GM18517 (cell line): Measurements from ENCODE around the gene PAQR4.

ENCODE experiments used
- ATAC-seq: cut with Tn5 transposase; IDR thresholded peaks from one replicate; pipeline ENCODE4 v1.9.1; 2021; ENCODE audit warnings: mild to moderate bottlenecking, moderate library complexity; ENCODE audit not compliant: unreplicated experiment

PAQR4 gene

DNA sequence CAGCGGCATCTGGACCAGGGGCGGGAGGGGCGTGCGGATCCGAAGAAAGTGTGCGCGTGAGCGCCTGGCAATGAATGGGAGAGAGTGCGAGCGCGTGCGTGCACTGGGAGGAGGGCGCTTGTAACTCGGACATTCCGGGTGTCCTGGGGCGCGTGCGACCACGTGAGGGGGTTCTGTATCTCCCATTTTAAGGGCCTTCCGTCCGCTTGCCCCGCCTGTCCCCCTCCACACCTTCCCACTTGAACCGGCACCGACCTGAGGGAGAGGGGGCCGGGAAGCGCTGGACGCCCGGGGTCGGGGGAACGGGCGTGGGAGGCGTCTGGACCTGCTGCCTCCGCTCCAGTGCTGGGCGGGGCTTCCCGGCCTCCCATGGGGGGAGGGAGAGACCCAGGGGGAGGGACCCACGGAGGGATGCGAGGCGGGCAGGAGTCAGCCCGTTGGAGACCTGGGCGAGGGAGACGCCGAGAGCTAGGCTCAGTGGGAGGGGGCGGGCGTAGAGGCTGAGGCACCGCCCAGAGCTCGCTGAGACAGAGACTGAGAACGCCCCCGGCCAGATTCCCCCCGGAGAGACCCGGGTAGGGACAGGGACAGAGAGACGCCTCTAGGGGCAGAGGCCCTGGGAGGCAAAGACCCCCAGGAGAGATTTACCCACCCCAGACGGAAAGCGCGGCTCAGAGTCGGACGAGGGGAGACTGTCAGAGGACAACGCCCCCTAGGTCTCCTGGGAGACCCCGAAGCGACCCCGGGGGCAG lies 5.2 kb upstream of the PAQR4 start, which contains the start of gene KREMEN2:
Gene KREMEN2 (plus strand): TSS at position 553 of the 752 bp plus-strand sequence. CDS start 246 bp downstream, outside the sequence.
- no peak for ATAC-seq

DNA sequence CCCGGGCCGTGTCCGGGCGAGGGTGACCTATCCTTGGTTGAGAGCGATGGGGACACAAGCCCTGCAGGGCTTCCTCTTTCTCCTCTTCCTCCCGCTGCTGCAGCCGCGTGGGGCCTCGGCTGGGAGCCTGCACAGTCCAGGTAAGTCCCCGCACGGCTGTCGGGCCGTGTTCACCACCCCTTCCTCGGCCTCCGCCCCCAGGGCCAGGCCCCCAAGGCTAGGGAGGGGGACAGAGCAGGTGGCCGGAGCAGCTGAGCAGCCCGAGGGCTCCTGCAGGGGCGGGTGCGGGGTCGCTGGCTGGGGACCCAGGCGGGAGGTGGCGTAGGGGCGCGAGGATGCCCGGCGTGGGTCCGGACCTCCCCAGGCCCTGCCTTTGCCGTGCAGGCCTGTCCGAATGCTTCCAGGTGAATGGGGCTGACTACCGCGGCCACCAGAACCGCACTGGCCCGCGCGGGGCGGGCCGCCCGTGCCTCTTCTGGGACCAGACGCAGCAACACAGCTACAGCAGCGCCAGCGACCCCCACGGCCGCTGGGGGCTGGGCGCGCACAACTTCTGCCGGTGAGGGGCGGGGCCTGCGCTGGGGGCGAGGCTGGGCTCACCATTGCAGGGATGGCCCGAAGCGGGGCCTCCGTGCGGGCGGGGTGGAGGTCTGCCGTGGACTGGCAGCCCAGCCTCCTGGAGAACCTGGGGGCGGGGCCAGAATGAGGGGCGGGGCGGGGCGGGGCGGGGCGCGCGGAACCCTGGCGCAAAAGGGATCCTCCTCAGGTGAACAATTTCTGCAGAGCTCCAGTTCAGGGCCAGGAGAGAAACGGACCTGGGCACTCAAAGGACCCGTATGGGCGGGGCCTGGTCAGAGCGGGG lies 4.4 kb upstream of the PAQR4 start:
- no peak for ATAC-seq

DNA sequence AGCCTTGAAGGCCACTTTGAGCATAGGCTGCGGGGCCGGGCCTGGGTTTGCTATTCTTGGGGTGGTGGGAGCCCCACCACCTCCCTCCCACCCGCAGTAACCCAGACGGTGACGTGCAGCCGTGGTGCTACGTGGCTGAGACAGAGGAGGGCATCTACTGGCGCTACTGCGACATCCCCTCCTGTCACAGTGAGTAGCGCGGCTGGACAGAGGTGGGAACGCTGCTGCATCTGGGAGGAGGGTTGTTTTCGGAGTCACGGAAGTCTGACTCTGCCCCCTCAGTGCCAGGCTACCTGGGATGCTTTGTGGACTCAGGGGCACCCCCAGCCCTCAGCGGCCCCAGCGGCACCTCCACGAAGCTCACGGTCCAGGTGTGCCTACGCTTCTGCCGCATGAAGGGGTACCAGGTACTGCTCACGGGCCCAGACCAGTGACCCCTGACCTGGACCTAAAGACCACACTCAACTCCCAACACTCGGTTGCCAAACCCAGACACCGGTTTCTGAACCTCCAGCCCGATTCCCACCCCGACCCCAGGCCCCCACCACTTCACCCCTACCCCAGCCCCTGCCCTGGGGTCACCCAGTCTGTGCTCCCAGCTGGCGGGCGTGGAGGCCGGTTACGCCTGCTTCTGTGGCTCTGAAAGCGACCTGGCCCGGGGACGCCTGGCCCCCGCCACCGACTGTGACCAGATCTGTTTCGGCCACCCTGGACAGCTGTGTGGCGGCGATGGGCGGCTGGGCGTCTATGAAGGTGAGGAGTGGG lies 2.9 kb upstream of the PAQR4 start:
- no peak for ATAC-seq

DNA sequence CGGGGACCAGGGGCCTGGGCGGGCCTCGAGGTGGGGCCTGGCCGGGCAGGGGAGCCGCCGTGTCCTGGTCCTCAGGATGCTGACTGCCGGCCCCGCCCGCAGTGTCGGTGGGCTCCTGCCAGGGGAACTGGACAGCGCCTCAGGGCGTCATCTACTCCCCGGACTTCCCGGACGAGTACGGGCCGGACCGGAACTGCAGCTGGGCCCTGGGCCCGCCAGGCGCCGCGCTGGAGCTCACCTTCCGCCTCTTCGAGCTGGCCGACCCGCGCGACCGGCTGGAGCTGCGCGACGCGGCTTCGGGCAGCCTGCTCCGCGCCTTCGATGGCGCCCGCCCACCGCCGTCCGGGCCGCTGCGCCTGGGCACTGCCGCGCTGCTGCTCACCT lies 2.3 kb upstream of the PAQR4 start:
- ATAC-seq = no peak

DNA sequence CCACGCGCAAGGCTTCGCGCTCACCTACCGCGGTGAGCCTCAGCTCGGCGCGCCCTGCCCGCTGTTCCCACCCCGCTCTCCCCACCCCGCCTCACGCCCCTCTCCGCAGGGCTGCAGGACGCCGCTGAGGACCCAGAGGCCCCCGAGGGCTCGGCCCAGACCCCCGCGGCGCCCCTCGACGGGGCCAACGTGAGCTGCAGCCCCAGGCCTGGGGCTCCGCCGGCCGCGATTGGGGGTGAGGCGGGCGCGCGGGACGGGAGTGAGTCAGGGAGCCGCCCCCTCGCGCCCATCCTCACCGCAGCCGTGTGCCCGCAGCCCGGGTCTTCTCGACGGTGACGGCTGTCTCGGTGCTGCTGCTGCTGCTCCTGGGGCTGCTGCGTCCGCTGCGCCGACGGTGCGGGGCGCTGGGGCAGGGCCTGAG lies 1.9 kb upstream of the PAQR4 start:
- ATAC-seq = no peak

DNA sequence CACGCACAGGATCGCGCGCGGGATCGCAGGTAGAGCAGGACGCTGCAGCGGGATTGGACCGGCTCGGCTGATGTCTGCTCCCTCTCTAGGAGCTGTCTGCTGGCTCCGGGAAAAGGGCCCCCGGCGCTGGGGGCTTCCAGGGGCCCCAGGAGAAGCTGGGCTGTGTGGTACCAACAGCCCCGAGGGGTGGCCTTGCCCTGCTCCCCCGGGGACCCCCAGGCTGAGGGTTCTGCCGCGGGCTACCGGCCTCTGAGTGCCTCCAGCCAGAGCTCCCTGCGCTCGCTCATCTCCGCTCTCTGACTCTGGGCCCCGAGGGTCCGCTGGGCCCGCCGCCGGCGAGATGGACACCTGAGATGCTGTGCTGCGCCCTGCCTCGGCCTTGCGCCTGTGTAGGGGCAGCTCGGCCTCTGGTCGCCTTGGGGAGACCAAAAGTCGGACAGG lies 1.4 kb upstream of the PAQR4 start:
- no peak for ATAC-seq

DNA sequence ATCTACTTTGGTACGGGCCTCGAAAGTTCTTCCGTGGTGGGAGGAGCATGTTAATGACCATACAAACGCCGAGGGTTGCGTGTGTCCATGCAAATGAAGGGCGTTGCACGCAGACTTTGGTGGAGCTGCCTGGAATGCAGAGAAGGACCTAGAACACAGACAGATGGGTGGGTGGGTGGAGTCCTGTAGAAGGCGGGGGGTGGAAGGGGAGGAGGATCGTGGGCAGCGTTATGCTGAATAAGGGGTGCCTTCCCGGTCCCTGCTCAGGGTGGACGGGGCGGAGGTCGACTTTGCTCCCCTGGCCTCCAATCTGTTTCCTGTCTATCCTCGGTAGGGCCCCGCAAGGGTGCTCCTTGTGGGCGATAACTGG lies 795 bp upstream of the PAQR4 start:
- no peak for ATAC-seq

DNA sequence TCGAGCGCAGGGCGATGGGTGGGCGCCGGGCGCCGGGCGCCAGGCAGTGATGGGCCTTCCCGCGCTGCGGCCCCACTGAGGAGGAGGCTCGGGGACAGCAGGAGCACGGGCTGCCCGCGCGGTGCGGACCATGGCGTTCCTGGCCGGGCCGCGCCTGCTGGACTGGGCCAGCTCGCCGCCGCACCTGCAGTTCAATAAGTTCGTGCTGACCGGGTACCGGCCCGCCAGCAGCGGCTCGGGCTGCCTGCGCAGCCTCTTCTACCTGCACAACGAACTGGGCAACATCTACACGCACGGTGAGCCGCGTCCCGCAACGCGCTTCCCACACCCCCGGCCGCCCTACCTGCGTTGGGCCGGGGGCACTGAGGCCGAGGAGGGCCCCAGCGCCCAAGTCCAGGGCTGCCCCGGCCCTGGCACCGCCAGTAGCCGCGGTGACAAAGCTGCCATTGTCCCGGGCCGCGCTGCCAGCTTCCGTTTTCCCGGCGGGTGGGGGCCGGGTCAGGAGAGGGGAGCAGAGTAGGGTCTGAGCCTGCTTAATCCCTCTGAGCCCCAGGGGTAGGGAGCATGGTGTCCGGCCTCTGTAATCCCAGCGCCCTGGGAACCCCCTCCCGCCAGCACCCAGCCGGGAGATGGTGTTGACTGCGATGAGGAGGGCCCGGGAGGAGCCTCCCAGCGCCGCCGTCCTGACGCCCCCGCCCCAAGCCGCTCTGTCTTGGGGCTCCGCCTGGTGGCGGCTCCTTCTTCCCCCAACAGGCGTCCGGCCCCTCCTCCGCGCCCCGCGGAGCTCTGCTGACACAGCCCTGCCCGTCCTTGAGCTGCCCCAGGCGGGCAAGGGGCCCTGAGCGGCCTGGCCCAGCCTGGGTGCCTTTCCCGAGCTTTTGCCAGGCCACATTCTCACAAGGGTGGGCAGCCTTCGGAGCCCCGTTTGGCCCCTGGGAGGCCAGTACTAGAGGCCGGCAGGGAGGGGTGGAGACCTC lies 685 bp downstream of the PAQR4 start:
- ATAC-seq = no peak

DNA sequence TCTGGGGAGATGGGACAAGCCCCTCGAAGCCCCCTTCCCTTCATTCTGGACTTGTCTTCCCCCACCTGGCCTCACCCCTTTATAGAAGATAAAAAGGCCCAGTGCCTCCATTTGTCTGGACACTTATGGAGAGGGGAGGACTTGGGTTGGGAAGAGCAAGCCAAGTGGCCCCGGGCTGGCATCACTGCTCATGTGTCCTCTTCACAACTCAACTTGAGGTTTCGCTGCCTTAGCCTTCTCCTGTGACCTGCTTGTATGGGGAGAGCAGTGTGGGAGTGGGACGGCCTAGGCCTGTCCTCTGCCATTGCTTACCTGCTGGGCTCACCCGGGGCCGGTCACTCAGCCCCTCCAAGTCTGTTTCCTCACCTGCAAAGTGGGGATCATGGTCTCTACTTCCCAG lies 1.4 kb downstream of the PAQR4 start:
- ATAC-seq = no peak

DNA sequence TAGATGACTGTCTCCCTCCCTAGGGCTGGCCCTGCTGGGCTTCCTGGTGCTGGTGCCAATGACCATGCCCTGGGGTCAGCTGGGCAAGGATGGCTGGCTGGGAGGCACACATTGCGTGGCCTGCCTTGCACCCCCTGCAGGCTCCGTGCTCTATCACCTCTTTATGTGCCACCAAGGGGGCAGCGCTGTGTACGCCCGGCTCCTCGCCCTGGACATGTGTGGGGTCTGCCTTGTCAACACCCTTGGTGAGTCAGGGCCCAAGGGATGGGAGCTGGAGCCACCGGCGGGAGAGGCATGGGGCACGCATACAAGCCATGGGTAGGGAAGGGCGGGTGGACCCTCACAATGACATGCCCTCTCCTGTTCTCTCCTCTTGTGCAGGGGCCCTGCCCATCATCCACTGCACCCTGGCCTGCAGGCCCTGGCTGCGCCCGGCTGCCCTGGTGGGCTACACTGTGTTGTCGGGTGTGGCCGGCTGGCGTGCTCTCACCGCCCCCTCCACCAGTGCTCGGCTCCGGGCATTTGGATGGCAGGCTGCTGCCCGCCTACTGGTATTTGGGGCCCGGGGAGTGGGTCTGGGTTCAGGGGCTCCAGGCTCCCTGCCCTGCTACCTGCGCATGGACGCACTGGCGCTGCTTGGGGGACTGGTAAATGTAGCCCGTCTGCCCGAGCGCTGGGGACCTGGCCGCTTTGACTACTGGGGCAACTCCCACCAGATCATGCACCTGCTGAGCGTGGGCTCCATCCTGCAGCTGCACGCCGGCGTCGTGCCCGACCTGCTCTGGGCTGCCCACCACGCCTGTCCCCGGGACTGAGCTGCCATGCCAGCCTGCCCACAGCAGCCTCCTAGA lies 2.2 kb downstream of the PAQR4 start:
- no peak for ATAC-seq

DNA sequence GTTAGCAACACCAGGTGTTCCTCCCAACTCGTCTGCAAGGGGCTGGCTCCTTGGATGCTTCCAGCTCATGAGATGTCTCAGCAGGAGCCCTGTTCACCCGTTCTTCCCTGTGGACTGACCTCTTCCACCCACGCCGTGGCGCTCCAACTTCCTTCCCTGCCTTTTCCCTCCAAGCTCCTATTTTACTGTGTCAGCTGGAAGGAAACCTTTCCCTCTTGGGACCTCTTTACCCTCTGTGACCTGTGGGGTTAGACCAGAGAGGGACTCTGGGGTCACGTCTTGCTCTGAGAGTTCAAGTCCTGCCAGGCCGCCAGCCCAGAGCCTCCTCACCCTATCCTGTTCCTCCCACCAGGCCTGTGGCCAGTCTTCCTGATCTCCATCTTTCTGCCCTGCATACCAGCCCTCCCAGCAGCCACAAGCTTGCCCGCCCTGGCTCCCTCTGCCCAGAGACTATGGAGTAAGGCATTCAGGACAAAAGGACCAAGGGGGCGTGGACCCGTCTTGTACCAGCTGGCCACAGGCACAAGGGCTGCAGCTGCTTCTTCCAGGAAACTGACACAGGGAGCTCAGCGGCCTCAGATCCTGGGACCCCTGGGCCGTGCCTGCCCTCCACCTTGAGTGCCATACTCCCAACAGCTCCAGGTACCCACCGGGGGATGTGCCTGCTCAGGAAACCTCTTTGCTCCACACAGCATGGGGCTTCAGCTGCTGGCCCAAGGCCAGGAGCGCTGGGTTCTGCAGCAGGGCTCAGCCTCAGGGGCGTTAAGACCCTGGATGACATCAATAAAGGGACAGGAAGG lies 3.0 kb downstream of the PAQR4 start:
- ATAC-seq = no peak

DNA sequence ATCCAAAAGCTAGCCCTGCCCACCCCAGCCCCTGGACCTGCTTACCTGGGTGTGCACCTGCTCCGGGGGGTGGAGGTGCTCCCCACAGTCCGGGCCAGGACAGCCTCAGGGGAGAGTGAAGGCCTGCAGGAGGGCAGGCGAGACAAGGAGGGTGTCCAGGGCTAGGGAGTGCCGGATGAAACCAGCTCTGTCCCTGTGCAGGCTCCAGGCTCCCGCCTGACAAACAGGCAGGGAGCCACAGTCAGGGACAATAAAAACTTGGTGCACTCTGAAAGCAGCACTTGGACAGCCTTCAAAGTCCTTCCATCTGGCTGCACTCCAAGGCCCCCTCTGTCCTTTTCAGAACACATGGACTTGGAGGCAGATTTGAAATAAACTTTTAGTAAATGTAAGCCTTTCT lies 3.9 kb downstream of the PAQR4 start:
- ATAC-seq = no peak

DNA sequence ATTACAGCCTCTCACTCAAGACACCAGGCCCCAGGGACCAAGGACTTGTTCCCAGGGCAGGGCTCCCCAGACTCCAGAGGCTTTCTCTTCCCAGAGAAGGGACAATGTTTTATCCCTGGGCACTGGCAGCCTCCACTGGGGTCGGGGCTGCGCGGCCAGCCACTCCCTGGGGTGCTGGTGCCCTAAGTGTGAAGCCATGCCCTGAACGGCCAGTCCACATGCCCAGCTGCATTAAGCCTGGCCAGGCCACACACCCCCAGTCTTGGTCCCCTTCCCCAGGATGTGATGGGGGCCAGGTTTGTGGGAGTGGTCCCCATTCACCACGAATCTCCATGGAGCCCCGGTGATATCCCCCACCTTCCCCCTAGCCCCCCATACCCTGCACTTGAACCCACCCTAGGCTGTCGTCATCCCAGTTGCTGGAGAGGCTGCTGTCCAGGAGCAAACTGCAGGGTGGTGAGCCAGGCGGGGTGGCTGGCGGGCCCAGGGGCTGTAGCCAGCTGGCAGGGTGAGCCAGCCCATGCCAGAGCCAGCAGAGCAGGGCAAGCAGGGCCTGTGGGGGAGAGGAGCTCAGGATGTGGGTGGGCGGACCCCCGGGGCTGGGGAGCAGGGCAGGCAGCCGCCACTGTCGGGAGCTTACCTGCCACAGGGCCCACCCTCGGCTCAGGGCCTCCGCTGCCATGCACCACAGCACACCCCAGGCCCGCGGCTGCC lies 4.6 kb downstream of the PAQR4 start:
- no peak for ATAC-seq

DNA sequence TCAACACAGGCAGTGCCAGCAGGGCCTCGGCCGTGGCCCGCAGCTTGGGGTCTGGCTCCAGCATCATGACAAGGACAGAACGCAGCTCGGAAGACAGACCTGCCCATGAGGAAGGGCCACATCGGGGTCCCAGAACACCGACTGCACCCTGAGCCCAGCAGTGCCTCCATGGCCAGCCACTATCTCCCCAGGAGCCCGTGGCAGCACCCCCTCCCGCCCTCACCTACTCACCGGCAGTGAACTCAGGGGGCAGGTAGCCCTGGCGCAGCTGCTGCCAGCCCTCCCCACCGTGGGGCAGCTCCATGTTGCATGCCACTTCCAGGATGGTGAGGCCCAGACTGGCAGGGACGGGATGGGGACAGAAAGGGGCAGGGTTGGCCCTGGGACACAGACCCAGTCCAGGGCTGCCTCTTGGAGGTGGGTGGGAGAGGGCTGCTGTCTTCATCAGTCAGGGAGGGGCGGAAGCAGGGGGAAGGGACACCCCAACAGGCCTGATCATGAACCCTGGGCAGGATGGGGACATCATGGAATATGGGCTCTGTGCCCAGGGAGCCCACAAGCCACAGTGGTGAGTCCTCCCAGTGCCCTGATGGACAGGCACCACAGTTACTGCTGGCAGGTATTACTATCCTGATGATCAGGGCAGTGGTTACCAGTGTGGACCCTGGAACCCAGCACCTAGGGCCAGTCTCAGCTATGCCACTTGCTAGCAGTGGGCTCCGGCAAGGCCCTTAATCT lies 5.3 kb downstream of the PAQR4 start:
- ATAC-seq = no peak

DNA sequence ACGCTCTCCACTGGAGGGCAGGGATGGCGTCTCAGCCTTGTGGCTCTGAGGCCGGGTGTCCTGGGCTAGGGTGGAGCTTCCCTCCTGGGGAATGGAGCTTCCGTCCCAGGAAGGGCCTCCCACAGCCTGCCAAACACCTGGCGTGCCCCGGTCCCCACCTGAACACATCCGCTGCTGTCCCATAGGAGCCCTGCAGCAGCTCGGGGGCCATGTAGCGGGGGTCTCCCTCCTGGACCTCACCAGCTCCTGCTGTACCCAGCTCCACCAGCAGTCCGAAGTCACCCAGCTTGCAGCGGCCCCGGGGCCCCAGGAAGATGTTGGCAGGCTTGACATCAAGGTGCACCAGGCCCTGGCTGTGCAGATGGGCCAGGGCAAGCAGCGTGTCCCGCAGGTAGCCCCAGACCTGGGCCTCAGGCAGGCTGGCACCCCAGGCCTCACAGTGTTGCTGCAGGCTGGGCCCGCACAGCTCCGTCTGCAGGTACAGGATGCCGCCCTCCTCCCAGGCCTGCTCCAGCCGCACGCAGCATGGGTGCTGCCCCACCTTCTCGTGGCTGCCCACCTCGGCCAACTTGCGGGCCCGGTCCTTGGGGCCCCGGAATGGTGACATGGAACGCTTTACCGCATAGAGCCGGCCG lies 6.1 kb downstream of the PAQR4 start:
- ATAC-seq = no peak

DNA sequence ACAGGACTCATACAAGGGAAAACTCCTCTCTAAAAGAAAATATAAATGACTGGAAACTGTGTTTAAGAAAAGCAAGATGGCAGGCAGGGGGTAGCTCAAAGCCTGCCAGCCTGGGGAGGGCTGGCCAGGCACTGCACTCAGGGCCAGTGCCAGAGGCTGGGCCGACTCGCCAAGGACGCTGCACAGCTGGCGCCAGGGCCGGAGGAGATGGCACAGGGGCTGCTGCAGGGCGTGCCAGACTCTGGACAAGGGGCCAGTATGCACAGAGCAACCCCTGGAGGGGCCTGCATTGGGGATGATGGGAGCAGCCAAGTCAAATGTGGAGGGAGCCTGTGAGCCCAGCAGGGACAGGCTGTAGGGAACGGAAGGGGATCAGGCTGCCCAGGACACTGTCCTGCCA lies 7.1 kb downstream of the PAQR4 start:
- no peak for ATAC-seq

DNA sequence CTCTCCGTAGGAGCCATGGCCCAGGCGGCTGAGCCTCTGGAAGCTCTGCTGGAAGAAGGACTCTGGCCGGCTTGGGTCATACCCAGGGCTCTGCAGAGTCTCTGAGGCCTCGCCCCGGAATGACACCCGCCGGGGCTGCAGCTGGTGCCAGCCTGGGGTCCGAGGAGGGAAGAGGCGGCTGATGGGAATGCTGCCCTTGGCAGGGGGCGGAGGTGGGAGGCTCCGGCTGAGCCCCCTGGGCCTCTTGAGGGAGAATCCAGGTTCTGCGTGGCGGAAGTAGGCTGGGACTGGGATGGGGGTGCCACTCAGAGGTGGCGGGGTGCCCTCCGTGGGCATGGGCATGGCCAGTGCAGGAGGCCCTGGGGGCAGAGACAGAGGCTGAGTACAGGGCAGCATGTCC lies 7.5 kb downstream of the PAQR4 start:
- no peak for ATAC-seq
